Measurements from ENCODE around the gene LRRC4.

DNA sequence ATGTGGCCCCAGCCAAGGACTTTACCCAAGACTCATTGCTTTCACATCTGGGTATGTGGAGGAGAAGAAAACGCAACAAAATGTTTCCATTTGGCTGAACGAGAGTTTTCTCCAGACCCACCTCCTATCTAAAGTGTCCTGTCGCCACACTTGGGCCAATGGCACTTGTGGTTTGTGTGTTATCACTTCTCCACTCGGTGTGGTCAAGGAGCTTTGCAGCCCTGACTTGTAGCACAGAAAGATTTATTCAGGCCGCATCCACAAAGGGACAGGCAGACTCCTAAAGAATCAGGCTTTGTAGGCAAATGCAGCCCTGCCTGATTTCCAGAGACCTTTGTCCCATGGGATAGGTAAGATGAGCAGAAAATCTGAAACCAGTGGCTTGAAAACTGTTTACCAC lies 12.8 kb upstream of the LRRC4 start:
- no peak for TF ChIP-seq YY1 (IDR thresholded peaks at IDR 0.05; ENCODE audit: insufficient read depth, insufficient read length)
- no peak for TF ChIP-seq ZNF274 (IDR thresholded peaks at IDR 0.05; ENCODE audit: low read depth, low read length)

Measured in NT2/D1 (cell line).